ENCODE measurements around the gene USP47.

The USP47 gene

GRCh38 chr11:11946180-11946579 is 104.4 kb downstream of the USP47 start:
- DNase-seq: no peak

- no peak for DNase-seq
Observed at GRCh38 chr11:11946878-11947277, 105.1 kb downstream of the USP47 start.

GRCh38 chr11:11947825-11948224 is 106.1 kb downstream of the USP47 start:
- no peak for DNase-seq

GRCh38 chr11:11948242-11948947 is 106.6 kb downstream of the USP47 start:
- DNase-seq: no peak

- DNase-seq: no peak
Observed at GRCh38 chr11:11949482-11949881, 107.7 kb downstream of the USP47 start.

- DNase-seq: no peak
Observed at GRCh38 chr11:11952036-11952435, 110.3 kb downstream of the USP47 start.

- DNase-seq: no peak
Observed at GRCh38 chr11:11956006-11956405, 114.2 kb downstream of the USP47 start.

- no peak for DNase-seq
Observed at GRCh38 chr11:11958403-11959231, 116.8 kb downstream of the USP47 start.

GRCh38 chr11:11959601-11960000 is 117.8 kb downstream of the USP47 start:
- DNase-seq: no peak

GRCh38 chr11:11960687-11961086 is 118.9 kb downstream of the USP47 start:
- no peak for DNase-seq

- DNase-seq: no peak
Observed at GRCh38 chr11:11961399-11962028, 119.7 kb downstream of the USP47 start.

GRCh38 chr11:11963067-11963466 is 121.3 kb downstream of the USP47 start:
- no peak for DNase-seq

- DNase-seq: no peak
Observed at GRCh38 chr11:11963842-11964773, 122.3 kb downstream of the USP47 start.

GRCh38 chr11:11964774-11965150 is 123.0 kb downstream of the USP47 start:
- no peak for DNase-seq

- no peak for DNase-seq
Observed at GRCh38 chr11:11965192-11965591, 123.4 kb downstream of the USP47 start.

- no peak for DNase-seq
Observed at GRCh38 chr11:11965656-11966353, 124.0 kb downstream of the USP47 start.

- no peak for DNase-seq
Observed at GRCh38 chr11:11966354-11966741, 124.6 kb downstream of the USP47 start.

GRCh38 chr11:11966826-11967668 is 125.3 kb downstream of the USP47 start:
- DNase-seq: peak; percentile 83 to 85

GRCh38 chr11:11967669-11968510 is 126.1 kb downstream of the USP47 start:
- DNase-seq: no peak
